Adrenal gland (tissue), 5 donors: Measurements from ENCODE around the gene CAMK2A.

Experiments used
- POLR2A ChIP-seq, 2 donors: fragments of 450-650 bp; IDR thresholded peaks; one replicate each; pipeline ENCODE4 v1.6.1; 2017; ENCODE audit warnings: antibody characterized with exemption in 2 of 2, mild to moderate bottlenecking in 2 of 2, moderate library complexity in 1 of 2
- TF ChIP-seq, protein P1 (sequence below), 6 experiments: fragments of 450-650 bp in 4 of 6; fragments of 200-600 bp in 2 of 6; sonication (generic) in 1 of 6; IDR thresholded peaks; 1 replicate in 5 of 6; 2 replicates in 1 of 6; pipeline versions ENCODE4 v1.5.1 to v1.8.0; 2016 to 2021; ENCODE audit warnings: antibody characterized with exemption in 6 of 6, mild to moderate bottlenecking in 2 of 6, moderate library complexity in 1 of 6
- donor health status: DM: no; HTN: no; CAD: no.

GRCh38 chr5:150318613-150319483 is 29.3 kb upstream of the CAMK2A start:
- TF ChIP-seq, protein P1, sequence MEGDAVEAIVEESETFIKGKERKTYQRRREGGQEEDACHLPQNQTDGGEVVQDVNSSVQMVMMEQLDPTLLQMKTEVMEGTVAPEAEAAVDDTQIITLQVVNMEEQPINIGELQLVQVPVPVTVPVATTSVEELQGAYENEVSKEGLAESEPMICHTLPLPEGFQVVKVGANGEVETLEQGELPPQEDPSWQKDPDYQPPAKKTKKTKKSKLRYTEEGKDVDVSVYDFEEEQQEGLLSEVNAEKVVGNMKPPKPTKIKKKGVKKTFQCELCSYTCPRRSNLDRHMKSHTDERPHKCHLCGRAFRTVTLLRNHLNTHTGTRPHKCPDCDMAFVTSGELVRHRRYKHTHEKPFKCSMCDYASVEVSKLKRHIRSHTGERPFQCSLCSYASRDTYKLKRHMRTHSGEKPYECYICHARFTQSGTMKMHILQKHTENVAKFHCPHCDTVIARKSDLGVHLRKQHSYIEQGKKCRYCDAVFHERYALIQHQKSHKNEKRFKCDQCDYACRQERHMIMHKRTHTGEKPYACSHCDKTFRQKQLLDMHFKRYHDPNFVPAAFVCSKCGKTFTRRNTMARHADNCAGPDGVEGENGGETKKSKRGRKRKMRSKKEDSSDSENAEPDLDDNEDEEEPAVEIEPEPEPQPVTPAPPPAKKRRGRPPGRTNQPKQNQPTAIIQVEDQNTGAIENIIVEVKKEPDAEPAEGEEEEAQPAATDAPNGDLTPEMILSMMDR (IDR thresholded peaks at IDR 0.05), result no peak
- no peak for TF ChIP-seq POLR2A (IDR thresholded peaks at IDR 0.05)
